ENCODE data around the gene IFI27L1.

Gene IFI27L1

GRCh38 chr14:94114589-94115057 lies 33.5 kb downstream of the IFI27L1 start:
- DNase-seq (ENCODE audit: low spot score) = no peak

- no peak for DNase-seq (ENCODE audit: low spot score)
These were observed 34.0 kb downstream of the IFI27L1 start for GRCh38 chr14:94115058-94115591.

- DNase-seq (ENCODE audit: low spot score) = no peak
These were observed 34.5 kb downstream of the IFI27L1 start for GRCh38 chr14:94115631-94116030.

GRCh38 chr14:94116701-94117100 lies 35.6 kb downstream of the IFI27L1 start:
- no peak for DNase-seq (ENCODE audit: low spot score)

GRCh38 chr14:94117856-94118255 lies 36.7 kb downstream of the IFI27L1 start:
- DNase-seq (ENCODE audit: low spot score) = no peak

GRCh38 chr14:94119071-94119470 lies 38.0 kb downstream of the IFI27L1 start:
- no peak for DNase-seq (ENCODE audit: low spot score)

GRCh38 chr14:94120667-94121340 lies 39.7 kb downstream of the IFI27L1 start:
- no peak for DNase-seq (ENCODE audit: low spot score)

- DNase-seq (ENCODE audit: low spot score) = no peak
These were observed 40.4 kb downstream of the IFI27L1 start for GRCh38 chr14:94121485-94121884.

- DNase-seq (ENCODE audit: low spot score) = no peak
These were observed 41.3 kb downstream of the IFI27L1 start for GRCh38 chr14:94122438-94122837.

- DNase-seq (ENCODE audit: low spot score) = no peak
These were observed 42.2 kb downstream of the IFI27L1 start for GRCh38 chr14:94123296-94123695.

GRCh38 chr14:94123868-94124267 lies 42.8 kb downstream of the IFI27L1 start:
- DNase-seq (ENCODE audit: low spot score) = no peak

GRCh38 chr14:94124582-94125377 lies 43.7 kb downstream of the IFI27L1 start:
- no peak for DNase-seq (ENCODE audit: low spot score)

- DNase-seq (ENCODE audit: low spot score) = no peak
These were observed 44.7 kb downstream of the IFI27L1 start for GRCh38 chr14:94125659-94126418.

GRCh38 chr14:94126419-94126677 lies 45.2 kb downstream of the IFI27L1 start:
- DNase-seq (ENCODE audit: low spot score) = no peak

GRCh38 chr14:94126800-94127199 lies 45.7 kb downstream of the IFI27L1 start:
- DNase-seq (ENCODE audit: low spot score) = no peak

GRCh38 chr14:94127330-94127729 lies 46.2 kb downstream of the IFI27L1 start:
- DNase-seq (ENCODE audit: low spot score) = no peak

GRCh38 chr14:94128216-94128839 lies 47.2 kb downstream of the IFI27L1 start:
- no peak for DNase-seq (ENCODE audit: low spot score)

- peak; percentile 80 for DNase-seq (ENCODE audit: low spot score)
These were observed 48.1 kb downstream of the IFI27L1 start, which contains the start of gene IFI27L2 for GRCh38 chr14:94129111-94129757. Gene IFI27L2 (minus strand): TSS chr14:94129604. CDS start chr14:94129564, 40 bp downstream.

- DNase-seq (ENCODE audit: low spot score) = peak; percentile 74
These were observed 48.8 kb downstream of the IFI27L1 start for GRCh38 chr14:94129758-94130414.

- DNase-seq (ENCODE audit: low spot score) = peak; percentile 90
These were observed 51.3 kb downstream of the IFI27L1 start for GRCh38 chr14:94132285-94132887.

- DNase-seq (ENCODE audit: low spot score) = no peak
These were observed 54.4 kb downstream of the IFI27L1 start for GRCh38 chr14:94135476-94135875.
